H9 (cell line): ENCODE measurements around the gene ETV6. TPM values are rescaled to one million over a fixed set of nuclear protein-coding genes. Genes with fewer than 3 reads are reported as not detected.

Experiments used
- DNase-seq: peaks from one replicate; pipeline ENCODE4 v3.0.0-alpha.2; 2017
- H2AFZ ChIP-seq: one replicate; pipeline ENCODE4 v1.6.1; 2013; ENCODE audit warnings: mild to moderate bottlenecking, low read length, control low read depth, moderate library complexity
- H2AK5ac ChIP-seq: 2 replicates; pipeline ENCODE4 v1.6.1; 2013; ENCODE audit warnings: low read length, control low read depth, mixed read lengths; ENCODE audit not compliant: insufficient read length
- H2BK120ac ChIP-seq: one replicate; pipeline ENCODE4 v1.6.1; 2013; ENCODE audit warnings: low read depth, mild to moderate bottlenecking, low read length, control low read depth, inconsistent platforms; ENCODE audit not compliant: poor library complexity, severe bottlenecking
- H2BK12ac ChIP-seq: 2 replicates; pipeline ENCODE4 v1.6.1; 2013; ENCODE audit warnings: low read length, control low read depth, mixed read lengths, low read depth; ENCODE audit not compliant: insufficient read length
- H2BK15ac ChIP-seq: 2 replicates; pipeline ENCODE4 v1.6.1; 2013; ENCODE audit warnings: low read depth, low read length, control low read depth
- H2BK20ac ChIP-seq: one replicate; pipeline ENCODE4 v1.6.1; 2013; ENCODE audit warnings: low read depth, mild to moderate bottlenecking, low read length, control low read depth, inconsistent platforms; ENCODE audit not compliant: poor library complexity, severe bottlenecking
- H2BK5ac ChIP-seq: 2 replicates; pipeline ENCODE4 v1.6.1; 2013; ENCODE audit warnings: low read length, control low read depth, mixed read lengths; ENCODE audit not compliant: insufficient read length
- H3K14ac ChIP-seq: 2 replicates; pipeline ENCODE4 v1.6.1; 2013; ENCODE audit warnings: low read length, control low read depth; ENCODE audit not compliant: insufficient read depth
- H3K18ac ChIP-seq: 2 replicates; pipeline ENCODE4 v1.6.1; 2013; ENCODE audit warnings: low read depth, mild to moderate bottlenecking, mixed read lengths, low read length, control low read depth; ENCODE audit not compliant: insufficient read length
- H3K23ac ChIP-seq: 2 replicates; pipeline ENCODE4 v1.6.1; 2013; ENCODE audit warnings: low read length, control low read depth, mixed read lengths, low read depth; ENCODE audit not compliant: insufficient read length
- H3K23me2 ChIP-seq: 2 replicates; pipeline ENCODE4 v1.6.1; 2013; ENCODE audit warnings: low read depth, mild to moderate bottlenecking, mixed read lengths, low read length, control low read depth; ENCODE audit not compliant: insufficient read length, poor library complexity, severe bottlenecking
- H3K27ac ChIP-seq: 2 replicates; pipeline ENCODE4 v1.5.1; 2013; ENCODE audit warnings: low read length, control low read depth, mixed read lengths, low read depth; ENCODE audit not compliant: insufficient read length
- H3K27me3 ChIP-seq: 2 replicates; pipeline ENCODE4 v1.6.1; 2013; ENCODE audit warnings: low read length, control low read depth, inconsistent platforms; ENCODE audit not compliant: insufficient read depth
- H3K4ac ChIP-seq: 2 replicates; pipeline ENCODE4 v1.6.1; 2013; ENCODE audit warnings: low read depth, mild to moderate bottlenecking, control low read depth, inconsistent platforms, low read length, moderate library complexity
- H3K4me1 ChIP-seq: 2 replicates; pipeline ENCODE4 v1.6.1; 2013; ENCODE audit warnings: low read length, control low read depth, inconsistent platforms; ENCODE audit not compliant: insufficient read depth
- H3K4me2 ChIP-seq: 2 replicates; pipeline ENCODE4 v1.6.1; 2013; ENCODE audit warnings: low read length, control low read depth, mixed read lengths; ENCODE audit not compliant: insufficient read length, insufficient read depth
- H3K56ac ChIP-seq: 2 replicates; pipeline ENCODE4 v1.6.1; 2013; ENCODE audit warnings: low read depth, mild to moderate bottlenecking, mixed read lengths, low read length, control low read depth; ENCODE audit not compliant: insufficient read length
- H3K79me1 ChIP-seq: 2 replicates; pipeline ENCODE4 v1.6.1; 2013; ENCODE audit warnings: low read depth, mild to moderate bottlenecking, moderate library complexity, low read length, control low read depth, inconsistent platforms; ENCODE audit not compliant: insufficient read depth, poor library complexity, severe bottlenecking
- H3K79me2 ChIP-seq: 2 replicates; pipeline ENCODE4 v1.6.1; 2013; ENCODE audit warnings: low read length, control low read depth, inconsistent platforms; ENCODE audit not compliant: insufficient read depth
- H3K9ac ChIP-seq: 2 replicates; pipeline ENCODE4 v1.6.1; 2013; ENCODE audit warnings: low read length, control low read depth, mixed read lengths; ENCODE audit not compliant: insufficient read length; ENCODE audit errors: extremely low read depth
- H3K9me3 ChIP-seq: one replicate; pipeline ENCODE4 v1.6.1; 2013; ENCODE audit warnings: low read depth, low read length, inconsistent platforms; ENCODE audit not compliant: control insufficient read depth
- H3T11ph ChIP-seq: one replicate; pipeline ENCODE4 v1.6.1; 2013; ENCODE audit warnings: mild to moderate bottlenecking, low read length, control low read depth, inconsistent platforms
- H4K20me1 ChIP-seq: one replicate; pipeline ENCODE4 v1.6.1; 2013; ENCODE audit not compliant: control insufficient read depth, insufficient read length, insufficient read depth
- H4K5ac ChIP-seq: 2 replicates; pipeline ENCODE4 v1.6.1; 2013; ENCODE audit warnings: low read depth, mild to moderate bottlenecking, mixed read lengths, low read length, control low read depth; ENCODE audit not compliant: insufficient read length
- H4K8ac ChIP-seq: replicated peaks from 2 replicates; pipeline ENCODE4 v1.6.1; 2013; ENCODE audit warnings: low read length, control low read depth, mixed read lengths, low read depth; ENCODE audit not compliant: insufficient read length
- H4K91ac ChIP-seq: 2 replicates; pipeline ENCODE4 v1.6.1; 2013; ENCODE audit warnings: low read depth, mild to moderate bottlenecking, moderate library complexity, mixed read lengths, low read length, control low read depth; ENCODE audit not compliant: insufficient read length
- H3K27ac Mint-ChIP-seq, 3 experiments: 2 replicates in 2 of 3; 3 replicates in 1 of 3; pipeline ENCODE4 v1.8.0; 2020 to 2021; ENCODE audit warnings: mixed read lengths in 3 of 3, mild to moderate bottlenecking in 1 of 3, moderate library complexity in 1 of 3
- H3K27me3 Mint-ChIP-seq: 2 replicates; pipeline ENCODE4 v1.8.0; 2021; ENCODE audit warnings: low read depth, mild to moderate bottlenecking, moderate library complexity, mixed read lengths
- H3K36me3 Mint-ChIP-seq, 3 experiments: 2 replicates in 2 of 3; 3 replicates in 1 of 3; pipeline ENCODE4 v1.8.0; 2020 to 2021; ENCODE audit warnings: low read depth in 3 of 3, mixed read lengths in 3 of 3; ENCODE audit not compliant: insufficient read depth in 1 of 3
- H3K4me1 Mint-ChIP-seq, 2 experiments: 2 replicates each; pipeline ENCODE4 v1.8.0; 2020; ENCODE audit warnings: mixed read lengths in 2 of 2
- H3K4me3 Mint-ChIP-seq, 2 experiments: 2 replicates in 1 of 2; 3 replicates in 1 of 2; pipeline ENCODE4 v1.8.0; 2020 to 2021; ENCODE audit warnings: mild to moderate bottlenecking in 2 of 2, mixed read lengths in 2 of 2, moderate library complexity in 1 of 2
- H3K9me3 Mint-ChIP-seq, 2 experiments: 2 replicates in 1 of 2; 3 replicates in 1 of 2; pipeline ENCODE4 v1.8.0; 2020; ENCODE audit warnings: mild to moderate bottlenecking in 2 of 2, mixed read lengths in 2 of 2, moderate library complexity in 1 of 2
- WGBS: extraction: QIAGEN DNeasy Blood & Tissue Kit; methylation state at CpG from one replicate; pipeline ENCODE4 v1.1.7; 2013; ENCODE audit warnings: missing lambda C conversion rate, low lambda C conversion rate, mixed read lengths; ENCODE audit not compliant: insufficient read length; ENCODE audit errors: extremely low coverage; 5-methylcytosine and 5-hydroxymethylcytosine counted together
- total RNA-seq: library from RNA; stranded (reverse); gene quantifications from 2 replicates; pipeline ENCODE4 v1.2.1, GENCODE V29; 2021
- TF ChIP-seq, protein P1 (sequence below): fragments of 200-600 bp; sonication (generic); conservative IDR thresholded peaks from 3 replicates; pipeline ENCODE4 v1.8.0; 2021; ENCODE audit warnings: antibody characterized with exemption, mild to moderate bottlenecking

Gene ETV6
- total RNA-seq, 1 experiment from 2014 or later: 28.7 TPM

DNA sequence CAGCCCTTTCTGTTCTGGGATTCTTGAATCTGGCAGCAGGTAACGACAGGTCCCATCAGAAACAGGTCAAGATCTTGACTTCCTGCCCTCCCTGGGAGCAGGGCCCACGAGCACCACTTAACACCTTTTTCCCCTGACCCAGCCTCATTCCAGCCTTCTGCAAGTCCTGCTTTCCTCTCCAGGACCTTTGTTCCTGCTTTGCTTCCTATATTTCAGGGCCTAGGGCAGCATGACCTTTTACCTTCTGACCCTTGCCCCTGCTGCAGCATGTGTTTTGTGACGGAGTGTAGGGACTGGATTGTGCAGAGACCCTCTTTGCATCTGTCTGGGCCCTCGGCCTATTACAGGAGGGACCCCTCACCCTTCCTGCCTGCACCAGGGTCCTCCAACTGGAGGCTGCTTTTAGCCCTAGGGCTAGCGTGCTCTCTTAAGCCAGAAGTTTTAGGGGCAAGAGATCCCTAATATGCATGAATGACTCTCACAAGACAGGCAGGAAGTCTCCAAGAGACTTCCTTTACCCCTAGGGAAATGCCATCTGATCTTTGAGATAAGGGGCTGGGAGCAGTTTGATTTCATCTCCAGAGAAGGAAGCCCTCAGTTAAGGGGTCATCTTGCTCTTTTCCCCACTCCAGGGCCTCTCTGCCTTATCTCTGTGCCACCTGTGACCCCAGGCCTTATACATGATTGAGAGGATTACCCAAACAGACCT lies 211.8 kb downstream of the ETV6 start:
- Histone ChIP-seq H3K9me3 (no peaks in the 10 kb centered on the region), H2BK20ac (no peak overlapping the region), H3K27me3 (no peaks in the 10 kb centered on the region), H3K9ac (no peak overlapping the region), H2AK5ac (no peak overlapping the region), H4K5ac (no peak overlapping the region), H3K4ac (no peak overlapping the region), H3K79me1 (no peaks in the 10 kb centered on the region), H4K91ac (no peak overlapping the region), H2BK15ac (no peak overlapping the region), H4K8ac (no peak overlapping the region), H3T11ph (no peak overlapping the region), H3K18ac (no peak overlapping the region), H2BK12ac (no peak overlapping the region), H2BK120ac (no peak overlapping the region), H3K79me2 (0 out of 2 replicates have a peak, but pooled peaks cover 2% of the 10 kb centered on the region), H3K4me1 (peaks cover 14% of the 10 kb centered on the region; the same call in 1 of the 2 replicates), H2BK5ac (no peak overlapping the region), H2AFZ (no peak overlapping the region), H4K20me1 (no peaks in the 10 kb centered on the region), H3K23me2 (no peaks in the 10 kb centered on the region), H3K27ac (no peak overlapping the region), H3K4me2 (no peak overlapping the region), H3K23ac (no peak overlapping the region), H3K14ac (no peak overlapping the region), H3K56ac (no peak overlapping the region)
- TF ChIP-seq, protein P1, sequence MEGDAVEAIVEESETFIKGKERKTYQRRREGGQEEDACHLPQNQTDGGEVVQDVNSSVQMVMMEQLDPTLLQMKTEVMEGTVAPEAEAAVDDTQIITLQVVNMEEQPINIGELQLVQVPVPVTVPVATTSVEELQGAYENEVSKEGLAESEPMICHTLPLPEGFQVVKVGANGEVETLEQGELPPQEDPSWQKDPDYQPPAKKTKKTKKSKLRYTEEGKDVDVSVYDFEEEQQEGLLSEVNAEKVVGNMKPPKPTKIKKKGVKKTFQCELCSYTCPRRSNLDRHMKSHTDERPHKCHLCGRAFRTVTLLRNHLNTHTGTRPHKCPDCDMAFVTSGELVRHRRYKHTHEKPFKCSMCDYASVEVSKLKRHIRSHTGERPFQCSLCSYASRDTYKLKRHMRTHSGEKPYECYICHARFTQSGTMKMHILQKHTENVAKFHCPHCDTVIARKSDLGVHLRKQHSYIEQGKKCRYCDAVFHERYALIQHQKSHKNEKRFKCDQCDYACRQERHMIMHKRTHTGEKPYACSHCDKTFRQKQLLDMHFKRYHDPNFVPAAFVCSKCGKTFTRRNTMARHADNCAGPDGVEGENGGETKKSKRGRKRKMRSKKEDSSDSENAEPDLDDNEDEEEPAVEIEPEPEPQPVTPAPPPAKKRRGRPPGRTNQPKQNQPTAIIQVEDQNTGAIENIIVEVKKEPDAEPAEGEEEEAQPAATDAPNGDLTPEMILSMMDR: no peak
- Mint-ChIP-seq H3K27ac (peak overlapping the region; percentile 25 to 87 (median 74); a peak in 6 of 7 replicates), H3K27me3 (no peaks in the 10 kb centered on the region), H3K4me1 (peaks cover 31 to 58% of the 10 kb centered on the region in 2 experiments), H3K9me3 (peaks cover 9 to 13% of the 10 kb centered on the region in 2 experiments), H3K36me3 (peaks cover 25 to 30% (median 26%) of the 10 kb centered on the region in 3 experiments), H3K4me3 (no peak overlapping the region)
- DNase-seq: no peak
- no CpG with 5 or more reads among the region's 5 CpGs for WGBS
